Measurements from ENCODE around the gene UNKL.
A peak's percentile ranks its signal among the peaks of the same experiment; 100 is the strongest.

Gene UNKL

DNA sequence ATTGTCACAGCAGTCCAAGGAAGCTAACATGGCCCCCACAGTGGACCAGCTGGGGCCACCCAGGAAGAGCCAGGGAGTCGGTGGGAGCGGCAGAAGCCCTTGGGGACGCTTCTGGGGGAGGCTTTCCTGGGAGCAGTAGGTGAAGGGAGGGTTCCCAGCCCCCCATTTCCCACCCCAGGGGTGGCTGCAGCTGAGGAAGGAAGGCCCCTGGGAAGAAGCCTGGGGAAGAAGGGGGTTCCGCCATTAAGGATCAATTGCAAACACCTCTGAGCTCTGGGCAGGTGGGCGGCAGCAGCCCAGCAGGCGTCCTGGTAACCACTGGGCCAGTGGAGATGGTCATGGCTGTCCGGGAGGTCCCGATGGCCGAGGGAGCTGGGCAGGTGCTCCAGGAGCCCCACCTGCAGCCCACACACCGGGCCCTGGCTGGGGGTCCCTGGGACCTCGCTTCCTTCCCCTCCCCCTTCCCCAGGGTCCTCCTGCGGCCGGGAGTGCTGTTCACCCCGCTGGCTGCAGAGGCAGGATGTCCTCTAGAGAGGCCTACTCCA lies 15.8 kb upstream of the UNKL start:
- no peak for DNase-seq

- no peak for DNase-seq
Observed at GRCh38 chr16:1429631-1430030, 15.1 kb upstream of the UNKL start.

GRCh38 chr16:1429012-1429411 lies 14.5 kb upstream of the UNKL start:
- DNase-seq = no peak

GRCh38 chr16:1428511-1428910 lies 14.0 kb upstream of the UNKL start:
- DNase-seq = peak; percentile 8

DNA sequence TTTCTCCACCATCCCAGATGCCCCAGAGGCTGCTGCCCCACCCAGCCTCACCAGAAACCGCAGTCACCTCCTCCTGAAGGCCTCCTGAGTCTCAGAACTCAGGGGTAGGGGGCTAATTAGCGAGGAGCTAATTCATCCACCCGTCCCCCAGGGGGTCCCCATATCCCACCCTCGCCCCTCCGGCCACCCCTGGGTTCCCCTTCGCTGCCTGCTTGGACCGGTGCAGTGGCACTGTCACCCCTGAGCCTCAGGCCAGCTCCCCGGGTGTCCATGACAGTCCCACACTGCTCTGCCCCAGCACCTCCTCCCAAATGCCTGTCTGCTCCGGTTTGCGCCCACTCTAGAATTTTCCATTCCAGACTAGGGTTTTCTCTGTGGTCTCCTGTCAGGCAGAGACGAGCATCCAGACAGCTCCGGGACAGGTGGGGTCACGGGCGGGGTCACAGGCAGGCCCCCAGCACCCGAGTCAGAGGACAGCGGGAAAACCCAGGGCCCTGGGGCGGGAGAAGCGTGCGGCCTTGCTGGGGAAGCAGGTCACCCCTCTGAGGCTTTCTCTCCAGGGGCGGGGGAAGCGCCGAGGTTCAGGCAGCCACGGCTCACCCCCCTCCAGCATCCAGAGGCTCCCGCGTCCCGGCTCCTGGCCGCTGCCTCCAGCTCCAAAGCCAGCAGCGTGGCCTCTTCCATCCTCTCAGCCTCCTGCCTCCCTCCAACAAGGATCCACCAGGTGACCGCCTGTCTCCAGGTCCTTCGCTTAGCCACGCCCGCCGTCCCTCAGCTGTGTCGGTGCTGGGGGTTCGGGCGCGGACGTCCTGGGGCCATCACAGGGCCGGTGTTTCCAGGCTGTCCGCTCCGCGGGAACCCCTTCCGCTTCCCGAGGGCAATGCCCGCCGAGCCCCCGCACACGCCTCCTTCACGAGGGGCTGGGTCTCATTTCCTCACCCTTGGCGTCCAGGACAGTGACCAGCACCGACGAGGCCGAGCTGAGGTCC lies 13.3 kb upstream of the UNKL start:
- DNase-seq = no peak

DNA sequence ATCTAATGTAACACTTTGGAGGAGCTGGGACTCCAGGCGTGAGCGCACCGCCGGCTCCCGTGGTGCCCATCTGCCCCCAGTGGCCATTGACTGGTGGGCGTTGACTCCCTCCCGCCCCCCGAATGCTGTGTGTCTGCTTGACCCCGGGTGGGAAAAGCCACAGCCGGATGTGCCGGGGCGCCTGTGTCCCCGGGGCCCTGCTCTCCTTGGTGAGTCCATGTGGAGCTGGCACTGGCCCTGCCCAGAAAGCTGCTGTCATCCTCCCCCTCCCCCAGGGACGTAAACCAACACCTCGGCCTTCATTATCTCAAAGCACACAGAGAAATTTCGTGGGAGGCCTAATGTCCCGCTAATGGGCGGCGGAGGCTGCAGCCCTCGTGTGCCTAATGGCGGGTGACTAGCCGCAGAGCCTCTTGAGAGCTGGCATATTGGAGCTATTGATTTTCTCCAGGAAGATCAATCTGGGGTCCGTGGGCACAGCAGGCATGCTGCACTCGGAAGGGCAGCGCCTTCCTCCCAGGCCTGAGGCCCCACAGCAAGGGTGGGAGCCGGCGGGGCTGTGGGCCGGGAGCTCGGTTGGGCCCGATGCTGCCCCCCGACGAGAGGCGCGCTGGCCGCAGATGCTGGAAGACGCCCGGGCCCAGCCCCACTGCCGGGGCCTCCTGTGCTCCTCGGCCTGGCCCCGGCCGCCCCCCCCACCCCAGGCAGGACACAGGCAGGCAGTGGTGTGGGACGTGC lies 12.4 kb upstream of the UNKL start:
- DNase-seq = no peak

DNA sequence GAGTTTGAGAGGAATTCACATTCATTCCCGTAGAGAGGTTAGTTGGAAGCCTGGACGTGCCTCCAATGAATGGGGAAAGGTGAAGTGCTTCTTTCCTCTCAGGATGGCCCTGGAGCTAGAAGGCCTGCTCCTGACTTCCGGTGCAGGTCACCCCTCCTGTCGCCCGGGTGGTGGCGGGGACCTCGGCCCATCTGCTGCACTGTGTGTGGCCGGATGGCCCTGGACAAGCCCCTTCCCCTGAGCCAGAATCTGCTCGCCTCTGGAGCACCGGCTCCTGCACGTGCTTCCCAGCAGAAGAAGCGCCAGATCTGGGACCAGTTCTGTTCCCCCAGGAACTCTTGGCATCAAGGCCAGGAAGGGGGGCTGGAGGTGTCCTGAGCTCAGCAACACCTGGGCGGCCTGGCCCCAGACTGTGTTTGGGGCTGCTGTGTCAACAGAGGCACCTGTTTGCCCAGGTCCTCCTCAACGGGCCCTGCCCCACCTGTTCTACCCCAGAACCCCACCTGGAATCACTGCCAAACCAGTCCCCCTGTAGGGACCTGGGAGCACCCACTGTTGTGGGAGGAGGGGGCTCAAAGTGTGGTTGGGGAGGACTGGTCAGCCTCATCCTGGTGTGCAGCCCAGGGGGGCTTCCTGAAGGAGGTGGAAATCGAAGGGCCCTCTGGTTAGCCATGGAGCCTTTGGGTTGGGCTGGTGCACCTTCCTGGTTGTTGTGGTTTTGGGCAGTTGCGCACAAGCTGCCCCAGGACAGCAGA lies 11.3 kb upstream of the UNKL start:
- DNase-seq = no peak

DNA sequence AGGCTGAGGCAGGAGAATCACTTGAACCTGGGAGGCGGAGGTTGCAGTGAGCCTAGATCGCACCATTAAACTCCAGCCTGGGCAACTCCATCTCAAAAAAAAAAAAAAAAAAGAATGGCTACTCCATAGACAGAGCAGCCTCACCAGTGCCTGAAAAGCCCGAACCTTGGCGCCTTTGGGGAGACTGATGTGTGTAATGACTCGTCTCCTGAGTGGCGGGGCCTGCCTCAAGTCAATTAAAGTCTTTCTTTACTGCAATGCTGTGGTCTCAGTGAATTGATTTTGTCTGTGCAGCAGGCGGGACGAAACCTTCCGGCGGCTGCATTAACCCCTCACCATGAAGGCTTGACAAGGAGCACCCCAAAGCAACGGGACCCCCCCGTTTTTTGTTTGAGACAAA lies 9.5 kb upstream of the UNKL start:
- DNase-seq = no peak

GRCh38 chr16:1422076-1422475 lies 7.6 kb upstream of the UNKL start:
- no peak for DNase-seq

DNA sequence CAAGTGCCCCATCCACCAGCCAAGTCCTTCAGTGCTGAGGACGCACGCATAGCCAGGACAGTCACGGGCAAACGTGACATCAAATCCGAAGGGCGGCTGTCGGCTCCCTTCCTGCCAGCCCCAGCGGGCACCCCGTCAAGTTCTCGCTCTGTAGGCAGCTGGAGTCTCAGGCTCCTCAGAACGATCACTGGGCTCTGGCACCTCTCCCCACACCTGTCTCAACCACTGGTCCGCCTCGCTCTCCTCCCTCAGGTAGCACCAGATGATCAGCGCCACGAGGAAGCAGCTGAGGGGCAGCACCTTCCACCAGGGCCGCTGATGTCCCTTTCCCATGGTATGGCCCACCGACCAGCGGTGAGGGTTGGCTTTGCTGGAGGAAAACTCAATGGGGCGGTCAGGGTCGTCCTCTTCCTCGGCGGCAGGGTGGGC lies 5.6 kb upstream of the UNKL start:
- no peak for DNase-seq

DNA sequence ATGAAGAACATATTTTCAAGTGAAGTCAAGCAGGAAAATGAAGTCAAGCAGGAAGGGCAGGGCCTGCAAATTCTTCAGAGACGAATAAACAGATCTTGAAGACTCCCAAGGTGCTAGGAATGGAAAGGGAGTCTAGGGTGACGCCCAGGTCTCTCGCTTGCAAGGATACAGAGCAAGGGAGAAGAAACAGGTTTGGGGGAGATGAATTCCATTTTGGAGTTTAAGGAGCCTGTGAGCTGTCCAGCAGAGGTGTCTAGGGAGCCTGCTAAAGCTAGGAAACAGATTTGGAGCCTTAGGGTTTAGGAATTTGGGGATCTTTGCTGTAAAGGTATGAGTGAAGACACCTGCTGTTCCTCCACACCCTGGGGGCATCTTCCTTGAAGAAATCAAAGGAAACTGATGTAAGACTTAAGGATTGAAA lies 2.0 kb upstream of the UNKL start:
- no peak for DNase-seq

- DNase-seq = peak; percentile 23
Observed at GRCh38 chr16:1413684-1414531, 596 bp downstream of the UNKL start.

GRCh38 chr16:1412847-1413246 lies 1.7 kb downstream of the UNKL start:
- no peak for DNase-seq

DNA sequence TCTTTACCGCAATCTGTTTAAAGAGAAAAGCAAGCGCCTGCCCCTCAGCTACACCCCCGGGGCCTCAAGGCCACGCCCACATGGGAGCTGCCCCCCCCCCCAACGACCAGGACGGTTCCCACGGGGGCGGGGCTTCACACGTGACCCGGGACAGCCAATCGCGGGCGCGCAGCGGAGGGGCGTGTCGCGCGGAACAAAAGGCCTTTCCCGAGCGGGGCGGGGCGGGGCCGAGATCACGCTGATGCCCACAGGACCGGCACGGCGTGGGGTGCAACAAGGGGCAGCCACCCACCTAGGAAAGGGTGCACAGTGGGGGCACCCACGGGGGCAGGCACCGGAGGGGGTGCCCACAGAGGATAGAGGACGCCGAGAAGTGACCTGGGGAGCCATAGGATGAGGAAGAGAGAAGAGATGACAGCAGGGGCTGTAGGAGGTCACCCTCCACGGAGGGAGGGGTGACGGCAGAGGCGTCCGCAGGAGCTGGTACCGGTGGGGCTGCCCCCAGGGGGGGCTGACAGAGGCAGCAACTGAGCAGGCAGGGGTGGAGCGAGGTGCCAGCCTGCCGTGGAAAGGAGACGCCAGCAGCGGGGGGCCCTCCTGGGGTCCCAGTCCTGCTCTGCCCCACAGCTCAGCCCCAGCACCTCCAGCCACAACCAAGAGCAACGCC lies 6.2 kb downstream of the UNKL start:
- DNase-seq = peak; percentile 60

- no peak for DNase-seq
Observed at GRCh38 chr16:1407753-1408152, 6.8 kb downstream of the UNKL start.

DNA sequence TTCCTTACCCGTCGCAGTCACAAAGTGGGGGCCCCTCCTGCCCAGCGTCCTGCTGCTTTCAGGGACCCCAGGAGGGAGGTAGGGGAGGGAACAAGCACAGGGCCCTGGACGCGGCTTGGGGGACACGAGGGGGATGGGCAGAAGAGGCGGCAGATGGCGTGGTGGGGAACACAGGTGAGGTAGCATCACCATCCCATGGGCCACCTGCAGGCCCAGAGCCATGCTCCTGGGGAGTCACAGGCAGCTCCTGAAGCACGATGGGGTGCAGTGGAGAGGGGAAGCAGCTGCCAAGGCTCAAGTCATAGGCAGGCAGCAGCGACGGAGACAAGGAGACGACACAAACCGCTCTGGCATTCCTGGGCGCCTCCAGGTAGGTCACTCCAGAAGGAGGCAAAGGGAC lies 10.8 kb downstream of the UNKL start:
- DNase-seq = no peak

- DNase-seq = no peak
Observed at GRCh38 chr16:1403036-1403435, 11.5 kb downstream of the UNKL start.

DNA sequence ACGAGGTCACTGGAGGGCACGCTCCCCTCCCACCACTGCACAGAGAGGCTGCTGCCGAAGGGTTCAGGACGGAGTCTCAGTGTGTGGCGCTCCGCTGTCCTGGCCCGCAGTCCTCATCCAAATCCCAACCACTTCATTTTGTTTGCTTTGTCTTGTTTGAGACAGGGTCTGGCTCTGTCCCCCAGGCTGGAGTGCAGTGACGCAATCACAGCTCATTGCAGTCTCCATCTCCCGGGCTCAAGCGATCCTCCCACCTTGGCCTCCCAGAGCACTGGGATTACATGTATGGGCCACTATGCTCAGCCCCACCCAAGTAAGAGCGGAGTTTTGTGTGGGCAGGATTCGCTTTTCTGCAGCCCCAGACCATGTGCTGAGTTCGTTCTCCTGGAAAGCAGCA lies 12.7 kb downstream of the UNKL start:
- DNase-seq = no peak

DNA sequence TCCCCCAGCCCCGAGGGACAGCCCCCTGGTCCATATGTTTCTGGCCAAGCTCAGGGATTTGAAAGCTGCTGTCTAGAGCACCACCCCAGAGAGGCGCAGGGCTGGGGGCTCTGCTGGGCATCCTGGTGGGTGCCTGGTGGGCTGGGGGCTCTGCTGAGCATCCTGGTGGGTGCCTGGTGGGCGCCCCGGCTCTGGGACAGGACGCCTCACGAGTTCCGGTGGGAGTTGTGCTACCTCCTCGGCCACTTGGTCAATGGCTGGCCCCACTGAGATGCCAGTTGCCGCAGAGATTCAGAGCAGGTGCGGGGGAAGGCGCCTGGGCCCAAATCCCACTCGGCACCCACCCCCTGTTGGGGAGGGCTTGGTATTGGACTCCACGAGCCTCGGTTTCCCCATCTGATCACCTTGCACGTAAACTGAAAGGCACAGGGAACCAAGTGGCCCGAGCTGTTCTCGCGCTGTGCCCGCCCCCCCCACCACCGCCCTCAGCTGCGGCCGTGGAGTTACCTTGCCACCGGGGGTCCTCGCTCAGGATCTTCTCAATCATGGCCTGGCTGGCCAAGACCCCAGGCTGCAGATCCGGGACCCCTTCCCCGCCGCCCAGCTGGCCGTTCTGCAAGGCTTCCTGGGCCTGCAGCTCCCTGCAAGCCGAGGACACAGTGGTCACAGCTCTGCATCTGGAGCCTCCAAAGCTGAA lies 13.3 kb downstream of the UNKL start:
- no peak for DNase-seq

- no peak for DNase-seq
Observed at GRCh38 chr16:1398826-1399581, 15.5 kb downstream of the UNKL start.
